ENCODE measurements around the gene STX2.
"Not testable (repeated sequence)": the region's sequence is repeated elsewhere in the genome, so short reads cannot be mapped to it uniquely, and the experiment has no call there.

Gene STX2

DNA sequence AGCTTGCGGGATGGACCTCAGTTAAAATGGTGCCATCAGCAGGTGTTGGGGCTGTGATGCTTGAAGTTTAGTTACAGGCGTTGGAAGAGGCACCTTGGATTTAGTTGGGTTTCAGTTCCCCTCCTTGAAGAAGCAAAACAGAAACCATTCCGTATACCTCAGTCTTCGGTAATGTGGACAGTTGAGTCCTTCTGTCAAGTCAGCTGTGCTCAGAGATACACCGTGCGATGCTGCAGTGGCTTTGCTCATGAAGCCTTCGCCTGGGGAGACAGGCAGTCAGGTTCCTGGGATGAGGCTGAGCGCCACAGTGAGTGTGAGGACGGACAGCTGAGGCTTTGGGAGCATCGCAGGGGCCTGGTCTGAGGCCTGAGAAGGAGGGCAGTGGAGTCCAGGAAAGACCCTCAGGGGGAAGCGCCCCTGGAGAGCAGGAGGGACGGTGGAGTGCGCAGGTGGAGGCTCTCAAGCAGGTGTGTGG lies 40.2 kb upstream of the STX2 start:
- POLR2A ChIA-PET = no interaction called here
- H3K4me3 ChIP-seq (ENCODE audit: low read depth, low read length) = no peak overlapping the region
- CTCF ChIA-PET = no interaction called here
- TF ChIP-seq, protein P1, sequence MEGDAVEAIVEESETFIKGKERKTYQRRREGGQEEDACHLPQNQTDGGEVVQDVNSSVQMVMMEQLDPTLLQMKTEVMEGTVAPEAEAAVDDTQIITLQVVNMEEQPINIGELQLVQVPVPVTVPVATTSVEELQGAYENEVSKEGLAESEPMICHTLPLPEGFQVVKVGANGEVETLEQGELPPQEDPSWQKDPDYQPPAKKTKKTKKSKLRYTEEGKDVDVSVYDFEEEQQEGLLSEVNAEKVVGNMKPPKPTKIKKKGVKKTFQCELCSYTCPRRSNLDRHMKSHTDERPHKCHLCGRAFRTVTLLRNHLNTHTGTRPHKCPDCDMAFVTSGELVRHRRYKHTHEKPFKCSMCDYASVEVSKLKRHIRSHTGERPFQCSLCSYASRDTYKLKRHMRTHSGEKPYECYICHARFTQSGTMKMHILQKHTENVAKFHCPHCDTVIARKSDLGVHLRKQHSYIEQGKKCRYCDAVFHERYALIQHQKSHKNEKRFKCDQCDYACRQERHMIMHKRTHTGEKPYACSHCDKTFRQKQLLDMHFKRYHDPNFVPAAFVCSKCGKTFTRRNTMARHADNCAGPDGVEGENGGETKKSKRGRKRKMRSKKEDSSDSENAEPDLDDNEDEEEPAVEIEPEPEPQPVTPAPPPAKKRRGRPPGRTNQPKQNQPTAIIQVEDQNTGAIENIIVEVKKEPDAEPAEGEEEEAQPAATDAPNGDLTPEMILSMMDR (IDR thresholded peaks at IDR 0.05; ENCODE audit: insufficient read depth, low read length, missing control alignments) = no peak
- DNase-seq (ENCODE audit: low read depth, low spot score) = no peak

DNA sequence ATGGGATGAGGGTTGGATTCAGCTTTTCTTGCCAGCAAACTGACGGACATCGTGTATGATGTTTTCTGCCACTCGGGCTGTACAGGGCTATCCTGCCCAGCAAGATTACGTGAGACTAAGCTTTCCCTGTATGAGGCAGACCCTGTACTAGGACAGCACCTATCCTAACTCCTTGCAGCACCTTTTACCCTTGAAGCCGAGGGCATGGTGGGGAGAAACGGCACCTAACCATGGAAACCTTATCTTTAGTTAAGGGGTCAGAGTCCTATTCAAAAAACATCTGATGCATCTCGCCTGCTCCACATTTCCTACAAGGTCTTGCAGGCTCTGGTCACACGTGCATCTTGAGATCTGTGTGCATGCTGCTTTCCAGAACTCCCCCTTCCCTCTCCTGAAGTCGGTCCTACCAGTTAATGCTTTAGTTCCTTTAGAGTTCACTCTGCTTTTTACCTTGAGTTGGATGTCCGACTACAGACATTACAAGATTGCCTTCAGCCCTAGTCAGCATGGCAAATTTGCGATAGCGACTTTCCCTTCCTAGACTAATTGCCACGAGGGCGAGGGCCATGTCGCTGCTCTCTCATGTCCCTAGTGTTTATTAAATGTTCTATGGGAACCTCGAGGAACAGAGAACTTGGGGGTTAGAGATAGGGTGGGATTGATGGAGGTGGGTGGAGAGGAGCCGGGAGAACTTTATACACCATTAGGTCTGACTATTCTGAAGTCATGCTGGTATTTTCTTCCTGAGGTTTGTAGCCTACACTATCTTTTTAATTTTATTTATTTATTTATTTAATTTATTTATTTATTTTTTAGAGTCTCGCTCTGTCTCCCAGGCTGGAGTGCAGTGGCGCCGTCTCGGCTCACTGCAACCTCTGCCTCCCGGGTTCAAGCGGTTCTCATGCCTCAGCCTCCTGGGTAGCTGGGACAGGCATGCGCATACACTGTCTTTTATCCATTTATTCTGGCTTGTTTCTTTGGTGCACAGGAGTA lies 39.4 kb upstream of the STX2 start:
- no peak overlapping the region for H3K4me3 ChIP-seq (ENCODE audit: low read depth, low read length)
- DNase-seq (ENCODE audit: low read depth, low spot score) = no peak
- TF ChIP-seq, protein P1 (IDR thresholded peaks at IDR 0.05; ENCODE audit: insufficient read depth, low read length, missing control alignments) = no peak
- CTCF ChIA-PET = no interaction called here
- POLR2A ChIA-PET = no interaction called here

DNA sequence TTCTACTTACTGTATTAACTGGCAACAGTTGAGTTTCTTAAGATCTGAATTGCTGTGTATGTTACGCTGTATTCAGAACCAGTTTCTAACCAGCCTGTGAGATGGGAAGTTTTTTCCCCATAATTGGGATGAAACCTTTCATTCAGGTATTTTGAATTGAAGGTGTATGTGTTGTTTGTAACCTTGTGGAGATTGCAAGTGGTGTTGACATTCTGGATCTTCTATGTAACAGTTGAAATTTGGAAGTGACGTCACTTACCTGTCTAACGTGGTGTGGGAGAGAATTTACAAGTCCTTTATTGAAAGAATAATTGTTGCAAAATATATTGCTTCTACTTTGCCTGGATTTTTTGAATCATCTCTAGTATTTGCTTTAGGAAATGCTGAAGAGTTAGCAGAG lies 38.3 kb upstream of the STX2 start:
- CTCF ChIA-PET = no interaction called here

DNA sequence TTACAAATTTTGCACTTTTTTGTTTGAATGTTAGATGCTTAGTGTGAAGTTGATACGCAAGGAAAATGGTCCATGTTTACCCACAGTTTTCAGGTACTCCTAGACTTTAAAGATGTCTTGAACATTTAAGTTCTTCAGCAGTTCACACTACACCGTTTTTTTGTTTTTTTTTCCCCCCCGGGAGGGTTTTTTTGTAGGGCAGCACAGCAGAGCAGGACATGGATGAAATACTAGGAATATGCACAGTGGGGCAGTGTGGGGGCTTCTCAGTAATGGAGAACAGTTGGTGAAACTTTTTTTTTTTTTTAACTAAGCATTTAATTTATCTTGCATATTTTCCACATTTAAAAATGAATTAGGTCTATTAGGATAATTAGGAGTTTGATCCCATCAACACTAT lies 37.7 kb upstream of the STX2 start:
- H3K4me3 ChIP-seq (ENCODE audit: low read depth, low read length) = no peak overlapping the region
- CTCF ChIA-PET = interaction anchor here (1.1 kb wide), 1 partner anchor 57 kb away, joined by 3 read pairs; no protein-coding TSS in a partner anchor
- DNase-seq (ENCODE audit: low read depth, low spot score) = no peak
- POLR2A ChIA-PET = no interaction called here
- TF ChIP-seq, protein P1 (IDR thresholded peaks at IDR 0.05; ENCODE audit: insufficient read depth, low read length, missing control alignments) = no peak

More for the DNA sequence above, 38.3 kb upstream of the STX2 start:
- TF ChIP-seq, protein P1 (IDR thresholded peaks at IDR 0.05; ENCODE audit: insufficient read depth, low read length, missing control alignments) = no peak
- POLR2A ChIA-PET = no interaction called here
- no peak overlapping the region for H3K4me3 ChIP-seq (ENCODE audit: low read depth, low read length)
- DNase-seq (ENCODE audit: low read depth, low spot score) = no peak

DNA sequence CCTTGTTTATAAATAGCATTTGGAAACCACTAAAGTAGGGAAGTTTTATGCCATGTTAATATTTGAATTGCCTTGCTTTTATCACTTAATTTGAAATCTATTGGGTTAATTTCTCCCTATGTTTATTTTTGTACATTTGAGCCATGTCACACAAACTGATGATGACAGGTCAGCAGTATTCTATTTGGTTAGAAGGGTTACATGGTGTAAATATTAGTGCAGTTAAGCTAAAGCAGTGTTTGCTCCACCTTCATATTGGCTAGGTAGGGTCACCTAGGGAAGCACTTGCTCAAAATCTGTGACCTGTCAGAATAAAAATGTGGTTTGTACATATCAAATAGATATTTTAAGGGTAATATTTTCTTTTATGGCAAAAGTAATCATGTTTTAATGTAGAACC lies 37.2 kb upstream of the STX2 start:
- TF ChIP-seq, protein P1 (IDR thresholded peaks at IDR 0.05; ENCODE audit: insufficient read depth, low read length, missing control alignments) = no peak
- no peak for DNase-seq (ENCODE audit: low read depth, low spot score)
- POLR2A ChIA-PET = no interaction called here
- no peak overlapping the region for H3K4me3 ChIP-seq (ENCODE audit: low read depth, low read length)
- CTCF ChIA-PET = interaction anchor here (1.1 kb wide), 1 partner anchor 56 kb away, joined by 3 read pairs; no protein-coding TSS in a partner anchor

DNA sequence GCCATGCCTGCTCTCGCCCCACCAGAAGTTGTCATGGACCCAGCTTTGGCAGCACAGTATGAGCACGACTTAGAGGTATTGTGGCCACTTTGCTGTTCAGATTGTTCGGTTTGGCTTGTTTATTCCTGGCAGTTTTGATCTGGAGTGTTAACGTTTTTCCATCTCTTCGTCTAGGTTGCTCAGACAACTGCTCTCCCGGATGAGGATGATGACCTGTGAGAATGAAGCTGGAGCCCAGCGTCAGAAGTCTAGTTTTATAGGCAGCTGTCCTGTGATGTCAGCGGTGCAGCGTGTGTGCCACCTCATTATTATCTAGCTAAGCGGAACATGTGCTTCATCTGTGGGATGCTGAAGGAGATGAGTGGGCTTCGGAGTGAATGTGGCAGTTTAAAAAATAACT lies 36.7 kb upstream of the STX2 start:
- POLR2A ChIA-PET; DNase-seq (ENCODE audit: low read depth, low spot score); CTCF ChIA-PET; H3K4me3 ChIP-seq (ENCODE audit: low read depth, low read length): not testable (repeated sequence)
